GM21390 (cell line): ENCODE data around the gene VAT1L.

ENCODE experiments used
- ATAC-seq: cut with Tn5 transposase; IDR thresholded peaks from one replicate; pipeline ENCODE4 v1.9.1; 2021; ENCODE audit not compliant: unreplicated experiment

The VAT1L gene

DNA sequence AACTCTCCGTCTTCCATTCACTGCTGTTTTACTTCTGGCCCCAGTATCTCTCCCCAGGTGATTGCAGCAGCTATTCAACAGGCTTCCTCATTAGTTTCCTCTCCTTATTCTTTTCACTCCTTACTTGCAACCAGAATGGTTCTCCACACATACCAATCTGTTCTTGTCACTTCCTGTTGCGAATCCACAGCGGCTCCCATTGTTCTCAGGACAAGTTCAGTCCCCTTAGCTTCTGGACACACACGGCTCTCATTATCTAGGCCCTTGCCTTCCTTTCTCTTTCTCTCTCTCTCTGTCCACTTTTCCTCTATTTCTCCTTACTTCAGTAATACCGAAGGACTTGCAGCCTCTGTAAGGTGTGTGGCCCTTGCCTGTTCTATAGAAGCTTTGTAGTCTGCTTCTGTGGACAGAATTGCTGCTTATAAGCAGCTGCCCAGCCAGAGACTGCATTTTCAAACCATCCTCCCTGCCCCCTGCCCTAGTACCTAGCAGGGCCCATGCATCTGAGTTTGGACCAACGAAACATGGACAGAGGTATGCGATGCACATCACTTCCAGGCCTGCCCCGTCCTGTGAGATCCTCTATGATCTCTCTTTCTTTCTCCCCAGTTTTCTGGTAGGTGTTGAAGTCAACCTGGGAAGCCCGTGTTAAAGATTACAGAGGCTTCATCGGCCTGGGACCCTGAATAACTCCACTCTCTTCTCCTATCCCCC, 45.7 kb downstream of the VAT1L start:
- ATAC-seq = no peak

- ATAC-seq = no peak
Measured at GRCh38 chr16:77834635-77835540, 46.5 kb downstream of the VAT1L start.

DNA sequence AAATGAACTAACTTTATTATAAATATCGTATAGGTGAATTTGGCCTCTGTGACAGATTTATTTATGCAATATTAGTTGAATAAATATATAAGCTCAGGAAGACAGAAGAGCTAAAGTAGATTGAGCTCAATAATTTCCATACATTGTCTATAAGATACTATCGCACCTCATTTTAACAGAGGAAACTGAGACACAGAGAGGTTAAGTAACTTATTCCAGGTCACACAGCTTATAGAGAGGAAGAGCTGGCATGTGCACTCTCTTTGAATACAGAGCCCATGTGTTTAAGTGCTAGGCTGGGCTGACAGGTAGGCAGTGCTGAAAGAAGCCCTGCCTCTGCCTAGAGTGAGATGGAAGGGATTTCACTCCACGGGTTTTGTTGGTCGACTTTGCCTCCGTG, 48.4 kb downstream of the VAT1L start:
- no peak for ATAC-seq

DNA sequence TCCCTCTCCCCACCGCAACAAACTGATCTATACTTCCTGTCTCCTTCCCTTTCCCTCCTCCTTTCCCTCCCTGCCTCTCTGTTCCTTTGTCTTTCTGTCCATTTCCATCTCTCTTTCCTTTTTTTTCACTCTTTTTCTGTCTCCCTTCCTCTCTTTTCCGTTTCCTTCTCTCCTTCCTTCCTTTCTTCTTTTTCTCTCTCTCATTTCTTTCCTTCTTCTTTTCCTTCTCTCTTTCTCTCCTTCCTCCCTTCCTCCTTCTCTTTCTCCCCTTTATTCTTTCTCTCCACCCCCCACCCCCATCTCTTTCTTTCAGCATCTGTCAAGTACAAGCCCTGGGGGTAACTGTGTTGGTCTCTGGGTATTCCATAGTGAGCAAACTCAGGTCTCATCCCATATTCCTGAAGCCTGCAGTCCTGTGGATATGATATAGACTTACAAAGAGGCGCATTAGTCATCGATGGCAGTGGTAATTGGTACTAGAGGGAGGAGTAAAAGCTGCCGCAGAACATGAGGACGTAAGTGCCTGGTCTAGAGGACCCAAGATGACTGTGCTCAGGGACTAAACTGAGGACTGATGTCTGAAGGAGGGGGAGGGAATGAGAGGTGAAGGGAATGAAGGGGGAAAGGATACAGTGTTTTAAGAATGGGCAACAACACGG, 50.4 kb downstream of the VAT1L start:
- ATAC-seq = no peak

GRCh38 chr16:77840093-77840492, 51.7 kb downstream of the VAT1L start:
- ATAC-seq = no peak

GRCh38 chr16:77840673-77841501, 52.5 kb downstream of the VAT1L start:
- ATAC-seq = no peak

GRCh38 chr16:77841502-77841763, 53.1 kb downstream of the VAT1L start:
- ATAC-seq = no peak

GRCh38 chr16:77842468-77842867, 54.1 kb downstream of the VAT1L start:
- ATAC-seq = no peak

DNA sequence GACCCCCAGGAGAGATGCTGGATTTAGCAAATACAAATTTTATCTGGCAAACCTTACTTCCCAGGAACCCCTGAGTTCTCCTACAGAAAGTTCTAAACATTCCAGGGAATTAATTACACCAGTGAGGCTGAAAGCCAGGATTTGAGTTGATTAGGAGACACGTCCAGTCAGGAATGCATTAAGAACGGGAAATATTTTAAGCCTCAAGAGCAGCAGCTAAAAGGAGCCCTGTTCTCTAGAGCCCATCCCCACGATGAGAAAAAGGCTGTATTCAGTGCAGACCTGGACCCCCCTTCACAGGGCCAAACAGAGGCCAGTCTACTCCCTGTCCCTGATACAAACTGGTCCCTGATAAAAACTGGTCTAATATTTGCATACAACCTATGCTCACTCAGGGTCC, 55.0 kb downstream of the VAT1L start:
- no peak for ATAC-seq

GRCh38 chr16:77844801-77845200, 56.4 kb downstream of the VAT1L start:
- no peak for ATAC-seq

- no peak for ATAC-seq
Measured at GRCh38 chr16:77849646-77850258, 61.4 kb downstream of the VAT1L start.

DNA sequence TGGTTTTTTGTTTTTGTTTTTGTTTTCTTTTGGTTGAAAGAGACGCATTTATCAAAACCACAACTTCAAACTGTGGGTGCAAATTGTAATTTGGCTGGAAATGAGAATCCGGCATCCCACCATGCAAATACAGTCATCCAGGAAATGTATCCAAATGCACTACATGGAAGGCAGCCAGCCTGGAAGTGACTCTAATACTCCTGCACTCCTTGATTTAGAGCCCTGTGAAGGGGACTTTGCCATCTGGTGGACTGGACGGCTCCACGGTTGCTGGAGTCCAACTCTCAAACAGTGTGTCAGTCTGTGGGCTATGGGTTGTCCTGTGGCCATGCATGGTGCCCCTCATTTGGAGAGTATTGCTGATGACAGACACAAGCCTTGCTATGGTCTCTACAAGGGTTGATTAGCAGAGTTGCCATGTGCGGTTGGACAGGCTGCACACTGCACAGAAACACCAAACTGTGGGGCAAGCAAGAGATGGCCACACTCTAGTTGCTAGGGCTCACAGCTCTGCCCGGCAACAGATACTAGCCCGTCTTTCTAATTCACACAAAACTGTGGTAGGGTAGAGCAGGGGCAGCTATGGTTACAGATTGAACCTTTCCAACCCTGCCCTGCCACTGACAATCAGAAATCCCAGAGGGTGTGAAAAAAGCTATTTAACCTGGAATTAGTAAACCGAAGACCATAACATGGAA, 62.4 kb downstream of the VAT1L start:
- ATAC-seq = no peak

DNA sequence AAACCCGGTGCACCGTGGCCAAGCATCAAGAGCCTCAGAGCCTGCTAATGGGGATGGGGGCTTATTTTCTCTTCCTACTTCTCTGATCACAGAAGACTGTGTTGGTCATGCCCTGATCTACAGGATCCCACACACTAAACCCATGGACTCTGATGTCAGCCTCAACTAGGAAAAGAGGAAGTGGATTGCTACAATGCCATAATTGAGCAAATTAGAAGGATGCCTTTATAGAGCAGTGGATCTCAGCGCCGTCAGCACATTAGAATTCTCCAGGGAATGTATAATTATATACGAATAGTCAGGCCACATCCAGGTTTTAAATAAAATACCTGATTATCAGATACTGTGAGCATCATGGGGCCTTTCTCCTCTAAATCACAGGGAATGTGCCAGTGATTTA, 64.8 kb downstream of the VAT1L start:
- no peak for ATAC-seq

- no peak for ATAC-seq
Measured at GRCh38 chr16:77856438-77857160, 68.2 kb downstream of the VAT1L start.

GRCh38 chr16:77858060-77858459, 69.7 kb downstream of the VAT1L start:
- ATAC-seq = no peak

GRCh38 chr16:77859493-77860232, 71.3 kb downstream of the VAT1L start:
- no peak for ATAC-seq

GRCh38 chr16:77860953-77861352, 72.6 kb downstream of the VAT1L start:
- no peak for ATAC-seq

DNA sequence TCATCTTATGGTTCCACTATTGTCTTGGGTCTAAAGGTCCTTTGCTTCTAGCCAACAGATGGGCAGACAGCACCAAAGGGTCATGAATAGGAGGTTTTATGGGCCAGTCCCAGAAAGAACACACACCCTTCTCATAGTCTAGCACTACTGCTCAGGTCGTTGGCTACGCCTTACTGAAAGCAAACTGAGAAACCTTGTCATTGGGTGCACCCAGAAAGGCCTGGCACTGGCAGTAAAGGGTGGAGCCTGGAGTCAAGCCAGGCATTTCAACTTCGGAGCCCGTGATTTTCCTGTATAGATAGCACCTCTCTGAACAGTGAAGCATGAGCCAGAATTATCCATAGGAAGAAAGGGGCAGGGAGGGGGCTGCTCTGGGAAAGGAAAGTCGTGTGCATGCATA, 74.9 kb downstream of the VAT1L start:
- no peak for ATAC-seq

DNA sequence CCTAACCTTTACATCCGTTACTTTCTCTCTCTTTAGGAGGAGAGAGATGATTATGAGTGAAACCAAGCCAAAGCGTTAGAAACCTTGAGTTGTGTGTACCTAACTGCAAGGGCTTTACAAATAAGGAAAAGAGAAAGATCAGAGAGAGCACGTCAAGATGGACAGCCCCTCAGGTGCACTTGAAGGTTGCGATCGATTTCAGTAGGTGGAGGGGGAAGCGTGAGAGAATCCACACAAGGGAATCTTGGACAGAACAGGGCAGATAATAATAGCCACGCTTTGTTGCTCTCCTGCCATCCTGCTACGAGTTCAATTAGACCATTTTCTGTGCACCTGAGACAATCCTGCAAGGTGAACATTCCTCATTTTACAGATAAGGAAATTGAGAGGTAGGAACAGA, 78.4 kb downstream of the VAT1L start:
- no peak for ATAC-seq
